Brain microvascular endothelial cell (primary cell): Measurements from ENCODE around the gene SSH2.

Experiments used
- DNase-seq: peaks from one replicate; pipeline ENCODE4 v3.0.0-alpha.2; 2020
- H3K27ac ChIP-seq: fragments of 250-450 bp; sonication (Bioruptor Pico); 2 replicates; pipeline ENCODE4 v1.5.1; 2020; ENCODE audit warnings: mild to moderate bottlenecking, moderate library complexity
- H3K27me3 ChIP-seq: fragments of 250-450 bp; sonication (Bioruptor Pico); replicated peaks from 2 replicates; pipeline ENCODE4 v1.5.1; 2020; ENCODE audit warnings: mild to moderate bottlenecking
- H3K36me3 ChIP-seq: fragments of 250-450 bp; sonication (Bioruptor Pico); replicated peaks from 2 replicates; pipeline ENCODE4 v1.5.1; 2020; ENCODE audit warnings: mild to moderate bottlenecking
- H3K4me3 ChIP-seq: 2 replicates; pipeline ENCODE4 v1.5.1; 2011; ENCODE audit warnings: low read depth, mild to moderate bottlenecking, control low read depth, low read length, moderate library complexity
- in situ Hi-C: cut with HindIII; loops from 2 replicates; pipeline ENCODE4 v1.10.0; 2017; ENCODE audit warnings: low sequenced_read_pairs, low pct_ligation_motif_present
- TF ChIP-seq, protein P1 (sequence below): IDR thresholded peaks from 2 replicates; pipeline ENCODE4 v1.5.1; 2011; ENCODE audit warnings: low read depth, mild to moderate bottlenecking, moderate library complexity, low read length, control low read depth, inconsistent platforms; ENCODE audit errors: missing control alignments

Gene SSH2

DNA sequence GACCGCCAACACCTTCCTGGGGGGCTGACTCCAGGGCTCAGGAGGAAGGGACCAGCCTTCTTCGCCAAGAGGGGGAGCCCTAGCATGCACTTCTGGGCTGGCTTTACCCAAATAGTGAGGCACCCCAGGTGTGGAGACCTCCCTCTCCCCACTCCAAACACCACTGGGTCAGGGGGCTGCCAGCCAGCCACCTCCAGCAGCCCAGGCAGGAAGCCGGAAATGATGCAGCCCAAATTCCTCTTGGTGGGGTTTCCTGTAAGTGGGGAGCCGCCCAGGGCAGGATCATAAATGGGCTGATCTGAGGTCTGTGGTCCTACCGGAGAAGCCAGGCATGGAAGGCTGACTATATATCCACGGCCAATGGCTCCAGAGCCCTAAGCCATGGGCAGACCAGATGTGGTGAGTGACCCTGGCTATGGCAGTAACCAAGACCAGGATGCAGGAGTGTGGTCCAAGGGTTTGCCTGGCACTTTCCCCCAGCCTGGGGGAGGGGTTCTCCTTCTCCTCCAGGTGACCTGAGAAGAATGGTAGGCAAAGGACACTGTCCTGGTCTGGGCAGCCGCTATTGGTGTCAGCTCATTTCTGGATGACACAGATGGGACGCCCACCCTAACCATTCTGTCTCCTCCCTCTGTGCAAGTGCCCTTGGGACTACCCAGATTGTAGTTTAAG lies 344.8 kb downstream of the SSH2 start:
- Histone ChIP-seq H3K27me3 (no peaks in the 10 kb centered on the region), H3K4me3 (no peak overlapping the region), H3K36me3 (peaks cover 21% of the 10 kb centered on the region), H3K27ac (peak overlapping the region; percentile 9)
- TF ChIP-seq, protein P1, sequence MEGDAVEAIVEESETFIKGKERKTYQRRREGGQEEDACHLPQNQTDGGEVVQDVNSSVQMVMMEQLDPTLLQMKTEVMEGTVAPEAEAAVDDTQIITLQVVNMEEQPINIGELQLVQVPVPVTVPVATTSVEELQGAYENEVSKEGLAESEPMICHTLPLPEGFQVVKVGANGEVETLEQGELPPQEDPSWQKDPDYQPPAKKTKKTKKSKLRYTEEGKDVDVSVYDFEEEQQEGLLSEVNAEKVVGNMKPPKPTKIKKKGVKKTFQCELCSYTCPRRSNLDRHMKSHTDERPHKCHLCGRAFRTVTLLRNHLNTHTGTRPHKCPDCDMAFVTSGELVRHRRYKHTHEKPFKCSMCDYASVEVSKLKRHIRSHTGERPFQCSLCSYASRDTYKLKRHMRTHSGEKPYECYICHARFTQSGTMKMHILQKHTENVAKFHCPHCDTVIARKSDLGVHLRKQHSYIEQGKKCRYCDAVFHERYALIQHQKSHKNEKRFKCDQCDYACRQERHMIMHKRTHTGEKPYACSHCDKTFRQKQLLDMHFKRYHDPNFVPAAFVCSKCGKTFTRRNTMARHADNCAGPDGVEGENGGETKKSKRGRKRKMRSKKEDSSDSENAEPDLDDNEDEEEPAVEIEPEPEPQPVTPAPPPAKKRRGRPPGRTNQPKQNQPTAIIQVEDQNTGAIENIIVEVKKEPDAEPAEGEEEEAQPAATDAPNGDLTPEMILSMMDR, result peak; percentile 63
- in situ Hi-C loops, result no loop called here
- no peak for DNase-seq

DNA sequence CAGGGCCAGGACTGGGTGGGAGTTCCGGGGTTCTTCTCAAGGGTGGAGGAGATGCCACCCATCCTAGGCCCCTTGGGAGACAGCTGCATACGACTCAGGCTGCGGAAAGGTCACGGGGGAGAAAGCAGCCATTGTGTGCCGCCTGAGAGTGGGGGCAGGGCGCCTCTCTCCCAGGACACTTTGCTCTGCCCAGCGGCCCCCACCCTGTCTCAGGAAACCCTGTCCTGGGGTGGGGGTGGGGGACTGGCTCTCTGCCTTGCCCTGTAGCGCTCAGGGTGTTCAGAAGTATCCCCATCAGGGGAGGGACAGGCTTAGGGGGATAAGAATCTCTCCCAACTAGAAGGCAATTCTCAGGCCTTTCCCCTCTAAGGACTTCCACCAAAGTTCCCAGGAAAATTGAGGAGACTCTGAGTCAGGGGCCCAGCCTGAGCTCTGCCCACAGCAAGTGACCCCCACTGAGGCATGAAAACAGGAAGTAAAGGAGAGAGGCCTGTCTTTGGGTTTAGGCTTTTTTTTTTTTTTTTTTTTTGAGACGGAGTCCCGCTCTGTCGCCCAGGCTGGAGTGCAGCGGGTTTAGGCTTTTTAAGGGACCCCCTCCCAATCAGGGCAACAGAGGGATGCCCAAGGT lies 345.5 kb downstream of the SSH2 start:
- DNase-seq, result no peak
- TF ChIP-seq, protein P1, result no peak
- Histone ChIP-seq H3K36me3 (peaks cover 21% of the 10 kb centered on the region), H3K27ac (peak overlapping the region; percentile 9), H3K4me3 (no peak overlapping the region), H3K27me3 (no peaks in the 10 kb centered on the region)
- in situ Hi-C loops, result no loop called here

DNA sequence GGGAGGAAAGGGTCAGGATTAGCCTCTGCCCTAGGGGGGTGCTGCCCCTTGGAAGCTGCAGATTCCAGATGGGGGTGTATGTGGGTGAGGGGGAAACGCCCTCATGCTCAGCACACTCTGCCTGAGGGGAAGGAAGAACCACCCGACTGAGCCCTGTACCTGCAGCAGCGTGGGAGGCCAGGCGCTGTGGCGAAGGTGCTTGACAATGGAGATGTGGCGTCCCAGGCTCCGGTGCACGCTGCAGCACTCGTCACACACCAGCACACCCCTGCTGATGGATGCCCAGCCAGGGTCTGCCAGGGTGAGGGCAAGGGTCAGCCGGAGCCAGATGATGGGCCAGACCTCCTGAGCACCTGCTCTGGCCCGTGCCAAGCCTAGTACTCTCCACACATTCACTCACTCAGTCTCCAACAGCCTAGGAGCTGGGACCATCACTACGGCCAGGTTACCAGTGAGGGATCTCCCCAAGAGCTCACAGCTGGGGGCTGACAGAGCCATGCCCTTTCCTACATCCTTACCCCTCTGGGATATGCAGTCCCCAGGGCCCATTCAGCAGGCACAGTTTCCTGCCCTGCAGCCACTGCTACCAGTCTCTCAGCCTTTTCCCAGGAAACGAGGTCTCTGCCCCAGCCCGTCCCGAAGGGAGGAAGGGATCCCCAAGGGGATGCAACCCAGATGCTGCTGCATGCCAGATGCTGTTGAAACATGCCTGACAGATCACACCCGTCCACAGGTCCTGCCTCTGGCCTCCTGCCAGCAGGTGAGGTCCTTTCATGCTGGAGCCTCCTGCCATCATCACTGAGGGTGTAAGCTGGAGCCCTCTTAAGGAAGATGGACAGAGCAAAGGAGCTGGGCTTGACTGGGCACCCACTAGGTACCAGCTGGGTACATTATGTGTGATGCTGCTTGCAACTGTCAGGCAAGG lies 346.4 kb downstream of the SSH2 start:
- Histone ChIP-seq H3K27me3 (no peaks in the 10 kb centered on the region), H3K4me3 (no peak overlapping the region), H3K36me3 (peaks cover 21% of the 10 kb centered on the region), H3K27ac (no peak overlapping the region)
- no peak for DNase-seq
- in situ Hi-C loops, result no loop called here
- TF ChIP-seq, protein P1, result no peak

DNA sequence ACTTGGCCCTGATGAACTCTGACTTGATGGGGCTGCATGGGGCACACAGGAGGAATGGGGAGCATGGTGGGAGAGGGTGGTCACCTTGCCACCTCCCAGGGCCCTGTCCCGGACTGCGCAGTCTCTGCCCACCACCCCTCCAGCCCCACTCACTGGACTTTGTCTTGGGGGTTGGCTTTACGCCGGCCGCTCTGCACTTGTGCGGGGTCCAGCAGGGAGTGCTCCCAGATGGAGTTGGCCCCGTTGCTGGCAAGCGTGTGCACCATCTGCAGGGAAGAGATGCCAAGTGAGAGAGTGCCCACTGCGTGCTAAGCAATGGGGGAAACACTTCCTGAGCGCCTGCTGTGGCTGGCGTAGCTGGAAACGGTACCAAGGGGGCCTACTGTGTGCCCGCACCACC lies 347.3 kb downstream of the SSH2 start:
- no peak for DNase-seq
- TF ChIP-seq, protein P1, result no peak
- H3K27me3 ChIP-seq, result no peaks in the 10 kb centered on the region
- no peak overlapping the region for H3K27ac ChIP-seq
- H3K36me3 ChIP-seq, result peaks cover 29% of the 10 kb centered on the region
- in situ Hi-C loops, result no loop called here
- no peak overlapping the region for H3K4me3 ChIP-seq

DNA sequence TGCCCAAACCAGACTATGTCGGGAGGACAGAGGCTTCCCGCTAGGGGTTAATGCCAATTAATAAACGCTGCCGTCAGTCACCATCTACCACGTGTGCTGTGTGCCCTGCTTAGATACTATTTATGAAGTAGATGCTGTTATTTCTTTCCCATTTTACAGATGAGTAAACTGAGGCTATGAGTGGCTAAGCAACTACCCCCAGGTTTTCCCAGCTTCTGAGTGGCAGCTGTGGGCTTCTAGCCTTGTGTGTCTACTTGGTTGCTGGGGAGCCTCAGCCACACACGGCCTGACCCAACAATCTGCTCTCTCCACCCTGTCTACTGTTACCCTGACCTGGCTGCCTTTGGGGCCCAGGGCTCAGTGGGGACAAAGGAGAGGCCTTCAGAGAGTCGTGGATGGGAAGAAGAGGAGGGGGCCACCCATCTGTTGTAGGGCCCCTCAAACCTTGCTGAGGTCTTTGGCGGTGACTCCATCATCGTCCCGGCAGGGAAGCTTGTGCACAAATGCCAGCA lies 347.7 kb downstream of the SSH2 start:
- Histone ChIP-seq H3K27me3 (no peaks in the 10 kb centered on the region), H3K27ac (no peak overlapping the region), H3K4me3 (no peak overlapping the region), H3K36me3 (peaks cover 33% of the 10 kb centered on the region)
- DNase-seq, result no peak
- in situ Hi-C loops, result no loop called here
- TF ChIP-seq, protein P1, result no peak
